ENCODE measurements around the gene SART1.

Gene SART1

DNA sequence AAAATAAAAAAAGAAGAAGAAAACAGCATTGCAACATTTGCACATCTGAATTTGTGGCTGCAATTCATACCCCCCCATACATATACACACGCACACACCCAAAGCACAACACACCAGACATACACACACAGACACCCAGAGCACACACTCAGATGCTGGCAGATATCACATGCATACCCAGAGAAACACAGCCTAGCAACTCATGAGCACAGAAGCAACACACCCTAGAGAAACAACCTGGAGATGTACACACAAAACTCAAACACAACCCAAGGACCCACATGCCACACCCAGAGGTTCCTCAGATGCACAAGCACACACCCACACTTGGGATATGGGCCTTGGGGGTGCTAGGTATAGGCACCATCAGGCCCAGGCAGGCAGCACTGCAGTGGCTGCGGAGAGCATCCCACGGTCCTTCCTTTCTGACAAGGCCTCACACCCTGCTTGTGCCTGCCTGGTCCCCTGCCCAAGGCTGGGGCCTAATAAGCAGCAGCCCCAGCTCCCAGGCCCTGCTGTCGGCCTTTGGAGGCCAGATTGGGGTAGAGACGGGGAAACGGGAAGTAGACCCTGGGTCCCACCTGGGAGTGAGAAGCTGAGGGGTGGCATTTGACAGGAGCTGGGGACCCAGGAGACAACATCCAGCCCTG is 53.4 kb downstream of the SART1 start:
- no peak overlapping the region for H2AFZ ChIP-seq (ENCODE audit: low read depth, low read length, severe bottlenecking)
- H3K9ac ChIP-seq (ENCODE audit: low read length) = no peak overlapping the region

DNA sequence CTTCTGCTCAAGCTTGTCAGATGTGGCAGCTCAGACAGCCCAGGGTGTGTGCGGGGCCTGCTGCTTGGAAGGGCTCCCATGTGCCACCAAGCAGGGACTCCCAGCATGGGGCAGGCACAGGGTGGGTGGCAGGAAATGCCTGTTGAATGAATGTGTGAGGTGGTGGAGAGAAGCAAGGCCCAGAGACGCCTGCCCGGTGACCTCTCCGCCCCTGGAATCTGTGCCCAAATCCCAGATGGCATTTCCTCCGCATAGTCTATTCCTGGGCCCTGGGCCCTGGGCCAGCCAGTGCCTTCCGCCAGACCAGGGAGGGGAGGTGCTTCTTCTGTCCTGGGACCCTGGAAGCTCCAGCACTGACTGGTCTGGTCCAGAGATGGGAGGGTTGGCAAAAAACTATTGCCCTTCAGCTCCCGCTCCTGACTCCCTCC is 53.9 kb downstream of the SART1 start:
- Histone ChIP-seq H3K79me2 (ENCODE audit: insufficient read depth, low read length) (no peaks in the 10 kb centered on the region), H3F3A (ENCODE audit: insufficient read depth) (no peaks in the 10 kb centered on the region), H3K36me3 (ENCODE audit: low read length) (no peaks in the 10 kb centered on the region), H2AFZ (ENCODE audit: low read depth, low read length, severe bottlenecking) (no peak overlapping the region), H3K27ac (ENCODE audit: low read depth, low read length) (no peak overlapping the region), H4K20me1 (ENCODE audit: low read depth, low read length) (no peaks in the 10 kb centered on the region), H3K9me3 (ENCODE audit: insufficient read depth, low read length) (no peaks in the 10 kb centered on the region), H3K9ac (ENCODE audit: low read length) (no peak overlapping the region), H3K4me2 (ENCODE audit: low read depth, low read length, poor library complexity, severe bottlenecking) (no peak overlapping the region), H3K9me2 (replicated peaks; ENCODE audit: insufficient read depth, low read length) (no peaks in the 10 kb centered on the region), H3K27me3 (ENCODE audit: low read length) (no peaks in the 10 kb centered on the region), H3K4me3 (ENCODE audit: insufficient read depth, low read length, poor library complexity, severe bottlenecking) (no peak overlapping the region)
- TF ChIP-seq, protein P1, sequence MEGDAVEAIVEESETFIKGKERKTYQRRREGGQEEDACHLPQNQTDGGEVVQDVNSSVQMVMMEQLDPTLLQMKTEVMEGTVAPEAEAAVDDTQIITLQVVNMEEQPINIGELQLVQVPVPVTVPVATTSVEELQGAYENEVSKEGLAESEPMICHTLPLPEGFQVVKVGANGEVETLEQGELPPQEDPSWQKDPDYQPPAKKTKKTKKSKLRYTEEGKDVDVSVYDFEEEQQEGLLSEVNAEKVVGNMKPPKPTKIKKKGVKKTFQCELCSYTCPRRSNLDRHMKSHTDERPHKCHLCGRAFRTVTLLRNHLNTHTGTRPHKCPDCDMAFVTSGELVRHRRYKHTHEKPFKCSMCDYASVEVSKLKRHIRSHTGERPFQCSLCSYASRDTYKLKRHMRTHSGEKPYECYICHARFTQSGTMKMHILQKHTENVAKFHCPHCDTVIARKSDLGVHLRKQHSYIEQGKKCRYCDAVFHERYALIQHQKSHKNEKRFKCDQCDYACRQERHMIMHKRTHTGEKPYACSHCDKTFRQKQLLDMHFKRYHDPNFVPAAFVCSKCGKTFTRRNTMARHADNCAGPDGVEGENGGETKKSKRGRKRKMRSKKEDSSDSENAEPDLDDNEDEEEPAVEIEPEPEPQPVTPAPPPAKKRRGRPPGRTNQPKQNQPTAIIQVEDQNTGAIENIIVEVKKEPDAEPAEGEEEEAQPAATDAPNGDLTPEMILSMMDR (IDR thresholded peaks at IDR 0.05; ENCODE audit: insufficient read depth, low read length, poor library complexity, severe bottlenecking) = no peak
- no peak for TF ChIP-seq EZH2phosphoT487 (conservative IDR thresholded peaks at IDR 0.05; ENCODE audit: low read length)

More for the DNA sequence above, 53.4 kb downstream of the SART1 start:
- Histone ChIP-seq H3K9me2 (replicated peaks; ENCODE audit: insufficient read depth, low read length) (no peaks in the 10 kb centered on the region), H3K4me3 (ENCODE audit: insufficient read depth, low read length, poor library complexity, severe bottlenecking) (no peak overlapping the region), H4K20me1 (ENCODE audit: low read depth, low read length) (no peaks in the 10 kb centered on the region), H3K36me3 (ENCODE audit: low read length) (no peaks in the 10 kb centered on the region), H3K9me3 (ENCODE audit: insufficient read depth, low read length) (no peaks in the 10 kb centered on the region), H3K4me2 (ENCODE audit: low read depth, low read length, poor library complexity, severe bottlenecking) (no peak overlapping the region), H3K27ac (ENCODE audit: low read depth, low read length) (no peak overlapping the region), H3F3A (ENCODE audit: insufficient read depth) (no peaks in the 10 kb centered on the region), H3K79me2 (ENCODE audit: insufficient read depth, low read length) (no peaks in the 10 kb centered on the region), H3K27me3 (ENCODE audit: low read length) (no peaks in the 10 kb centered on the region)
- no peak for TF ChIP-seq EZH2phosphoT487 (conservative IDR thresholded peaks at IDR 0.05; ENCODE audit: low read length)
- TF ChIP-seq, protein P1 (IDR thresholded peaks at IDR 0.05; ENCODE audit: insufficient read depth, low read length, poor library complexity, severe bottlenecking) = no peak

- Histone ChIP-seq H3K4me2 (ENCODE audit: low read depth, low read length, poor library complexity, severe bottlenecking) (no peak overlapping the region), H3K9ac (ENCODE audit: low read length) (no peak overlapping the region), H4K20me1 (ENCODE audit: low read depth, low read length) (no peaks in the 10 kb centered on the region), H3K4me3 (ENCODE audit: insufficient read depth, low read length, poor library complexity, severe bottlenecking) (no peak overlapping the region), H3K9me3 (ENCODE audit: insufficient read depth, low read length) (no peaks in the 10 kb centered on the region), H3K36me3 (ENCODE audit: low read length) (no peaks in the 10 kb centered on the region), H3F3A (ENCODE audit: insufficient read depth) (no peaks in the 10 kb centered on the region), H3K79me2 (ENCODE audit: insufficient read depth, low read length) (no peaks in the 10 kb centered on the region), H2AFZ (ENCODE audit: low read depth, low read length, severe bottlenecking) (no peak overlapping the region), H3K27ac (ENCODE audit: low read depth, low read length) (no peak overlapping the region), H3K9me2 (replicated peaks; ENCODE audit: insufficient read depth, low read length) (no peaks in the 10 kb centered on the region), H3K27me3 (ENCODE audit: low read length) (no peaks in the 10 kb centered on the region)
- TF ChIP-seq, protein P1 (IDR thresholded peaks at IDR 0.05; ENCODE audit: insufficient read depth, low read length, poor library complexity, severe bottlenecking) = no peak
- TF ChIP-seq EZH2phosphoT487 (conservative IDR thresholded peaks at IDR 0.05; ENCODE audit: low read length) = no peak
Observed at GRCh38 chr11:66015936-66016792, 54.6 kb downstream of the SART1 start.
